Inflammatory macrophage (primary cell): Measurements from ENCODE around the gene ERGIC1.

Experiments used
- DNase-seq, 2 donors: peaks; one replicate each; pipeline ENCODE4 v3.0.0-alpha.2; 2020 to 2022

The ERGIC1 gene

DNA sequence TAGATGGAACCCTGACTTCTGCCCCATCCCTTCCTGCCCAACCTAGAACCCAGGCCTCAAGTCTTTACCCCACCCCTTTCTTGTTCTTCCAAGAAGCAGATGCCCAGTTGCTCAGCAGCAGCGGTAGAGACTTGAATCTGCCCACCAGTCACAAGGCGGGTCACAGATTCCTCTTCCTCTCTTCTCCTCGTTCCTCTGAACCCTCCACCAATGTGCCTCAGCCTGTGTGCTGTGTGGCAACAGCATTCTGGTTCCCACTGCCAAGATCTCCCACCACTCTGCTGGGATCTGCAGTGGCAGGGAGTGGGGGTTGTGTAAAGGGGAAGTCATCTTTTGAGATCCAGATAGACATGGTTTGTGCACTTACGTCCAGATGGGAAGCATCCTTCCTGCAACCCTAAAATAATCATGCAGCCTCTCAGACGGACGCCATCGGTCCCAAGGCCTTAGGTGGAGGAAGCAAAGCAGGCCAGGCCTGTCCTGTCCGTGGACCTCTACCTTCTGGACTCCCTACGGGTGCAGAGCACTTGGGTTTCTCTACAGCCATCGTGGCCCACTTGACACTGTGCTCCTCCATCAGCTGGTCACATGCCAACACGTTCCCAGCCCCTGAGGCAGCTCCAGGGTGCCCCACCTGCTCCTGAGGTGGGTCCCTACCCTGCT lies 117.5 kb downstream of the ERGIC1 start:
- DNase-seq = peak; percentile 68 to 90

DNA sequence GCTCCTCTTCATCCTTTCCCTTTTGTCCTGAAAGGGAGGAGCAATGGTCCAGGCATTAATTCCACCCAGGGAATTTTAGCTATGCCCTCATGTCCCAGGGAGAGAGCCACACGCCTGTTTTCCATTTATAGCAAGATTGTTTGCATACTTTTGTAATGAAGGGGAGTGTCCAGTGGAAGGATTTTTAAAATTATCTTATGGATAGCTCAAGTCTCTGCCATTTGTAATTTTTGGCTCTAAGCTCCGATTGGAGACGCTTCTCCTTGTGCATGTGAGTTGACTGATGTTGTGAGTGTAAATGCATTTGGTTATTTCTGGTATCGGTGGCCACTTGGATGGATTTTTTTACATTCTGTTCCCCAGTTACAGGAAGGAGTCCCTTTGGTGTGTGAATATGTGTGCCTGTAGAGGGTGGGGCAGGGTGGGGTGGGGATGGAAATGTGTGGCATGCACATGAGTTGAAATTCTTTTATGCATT lies 118.0 kb downstream of the ERGIC1 start:
- no peak for DNase-seq

DNA sequence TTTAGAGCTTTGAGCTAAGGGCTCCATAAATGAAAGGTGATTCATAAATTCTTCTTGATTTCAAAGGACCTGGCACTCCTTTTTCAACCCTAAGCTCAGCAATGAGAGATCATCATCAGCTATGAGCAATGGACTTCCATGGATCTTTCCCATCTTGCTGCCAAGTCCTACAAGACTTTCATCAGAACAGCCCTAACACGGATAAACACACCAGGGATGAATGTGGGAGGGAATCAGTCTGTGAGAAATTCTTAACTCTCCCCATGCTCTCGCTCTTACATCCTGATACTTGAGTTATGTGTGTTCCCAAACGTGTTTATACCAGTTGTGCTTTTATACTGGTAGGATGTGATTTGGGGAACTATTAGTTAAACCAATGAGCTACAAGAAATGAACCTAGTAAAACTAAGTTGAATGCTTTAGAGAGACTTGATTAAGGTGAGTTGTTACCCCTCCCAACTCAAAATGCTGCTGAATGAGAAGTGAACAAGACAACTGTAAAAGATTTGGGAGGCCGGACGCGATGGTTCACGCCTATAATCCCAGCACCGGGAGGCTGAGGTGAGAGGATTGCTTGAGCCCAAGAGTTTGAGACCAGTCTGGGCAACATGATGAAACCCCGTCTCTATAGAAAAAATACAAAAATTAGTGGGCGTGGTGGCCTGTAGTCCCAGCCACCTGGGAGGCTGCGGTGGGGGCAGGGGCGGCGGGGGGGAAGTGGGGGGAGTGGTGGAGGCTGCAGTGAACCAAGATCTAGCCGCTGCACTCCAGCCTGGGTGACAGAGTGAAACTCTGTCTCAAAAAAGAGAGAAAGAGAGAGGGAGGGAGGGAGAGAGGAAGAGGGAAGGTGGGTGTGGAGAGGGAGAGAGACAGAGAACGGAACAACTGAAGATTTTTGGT lies 120.0 kb downstream of the ERGIC1 start:
- no peak for DNase-seq

DNA sequence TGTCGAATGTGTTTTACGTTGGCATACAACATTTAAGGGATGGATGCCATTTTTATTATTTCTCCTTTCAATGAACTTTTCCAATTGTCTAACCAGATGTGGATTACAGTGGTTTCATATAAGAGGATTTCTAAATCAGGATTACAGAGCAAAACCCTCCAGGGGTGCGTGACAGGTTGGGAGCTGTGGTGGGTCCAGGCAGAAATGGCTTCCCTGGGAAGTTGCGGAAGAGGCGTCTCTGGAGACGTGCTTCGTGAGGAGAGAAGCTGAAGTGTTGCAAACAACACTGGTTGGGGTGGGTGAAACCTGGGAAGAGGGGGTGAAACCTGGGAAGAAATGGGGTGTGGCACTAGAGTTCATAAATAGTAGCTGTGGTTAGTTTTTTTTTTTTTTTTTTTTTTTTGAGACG lies 120.7 kb downstream of the ERGIC1 start:
- DNase-seq = no peak

DNA sequence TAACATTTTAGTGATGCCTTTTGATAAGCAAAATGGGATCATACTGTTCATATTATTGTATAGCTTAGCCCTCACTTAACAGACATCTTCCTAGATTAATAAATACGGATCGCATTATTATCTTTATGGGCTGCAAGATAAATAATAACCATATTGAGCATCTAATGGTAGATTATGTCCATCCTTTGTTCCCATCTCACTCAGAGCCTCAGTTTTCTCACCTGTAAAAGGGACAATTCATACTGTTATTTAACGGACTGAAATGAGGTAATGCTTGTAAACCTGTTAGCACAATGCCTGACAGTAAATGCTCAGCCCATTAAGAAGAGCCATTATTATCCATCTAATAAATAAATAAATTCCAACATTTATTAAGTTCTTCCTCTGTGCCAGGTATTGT lies 122.2 kb downstream of the ERGIC1 start:
- no peak for DNase-seq

DNA sequence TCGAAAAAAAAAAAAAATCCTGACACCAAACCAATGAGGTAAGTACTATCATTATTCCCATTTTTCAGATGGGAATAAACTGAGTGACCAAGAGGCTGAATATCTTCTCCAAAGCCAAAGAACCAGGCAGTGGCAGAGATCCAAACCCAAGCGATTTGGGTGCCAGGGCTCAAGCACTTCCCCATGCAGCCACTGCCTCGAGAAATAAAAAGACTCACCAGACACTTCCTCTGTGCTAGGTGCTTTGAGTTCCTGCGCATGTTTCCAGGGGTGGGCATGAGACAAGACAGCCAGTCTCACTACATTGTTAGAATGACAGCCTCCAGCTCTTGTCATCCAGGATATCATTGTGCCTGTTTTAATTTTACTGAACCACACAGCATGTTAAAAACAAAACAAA lies 122.9 kb downstream of the ERGIC1 start:
- DNase-seq = peak; percentile 16 to 42

DNA sequence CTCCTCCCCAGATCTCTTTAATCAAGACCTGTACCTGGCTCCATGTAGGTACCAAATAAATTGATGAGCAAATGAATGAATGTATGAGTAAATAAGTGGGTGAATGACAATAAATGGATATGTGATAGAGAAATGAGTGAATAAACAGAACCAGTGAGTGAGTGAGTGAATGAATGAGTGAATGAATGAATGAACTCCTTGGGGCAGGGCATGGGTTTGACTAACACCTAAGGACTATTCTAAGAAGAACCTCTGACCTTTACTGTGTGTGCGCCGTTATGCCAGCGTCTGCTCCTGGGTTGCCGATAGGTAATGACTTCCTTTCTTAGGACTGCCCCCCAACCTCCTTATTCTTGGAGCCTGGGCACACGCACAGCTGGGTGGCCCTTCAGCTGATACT lies 123.4 kb downstream of the ERGIC1 start:
- DNase-seq = no peak

DNA sequence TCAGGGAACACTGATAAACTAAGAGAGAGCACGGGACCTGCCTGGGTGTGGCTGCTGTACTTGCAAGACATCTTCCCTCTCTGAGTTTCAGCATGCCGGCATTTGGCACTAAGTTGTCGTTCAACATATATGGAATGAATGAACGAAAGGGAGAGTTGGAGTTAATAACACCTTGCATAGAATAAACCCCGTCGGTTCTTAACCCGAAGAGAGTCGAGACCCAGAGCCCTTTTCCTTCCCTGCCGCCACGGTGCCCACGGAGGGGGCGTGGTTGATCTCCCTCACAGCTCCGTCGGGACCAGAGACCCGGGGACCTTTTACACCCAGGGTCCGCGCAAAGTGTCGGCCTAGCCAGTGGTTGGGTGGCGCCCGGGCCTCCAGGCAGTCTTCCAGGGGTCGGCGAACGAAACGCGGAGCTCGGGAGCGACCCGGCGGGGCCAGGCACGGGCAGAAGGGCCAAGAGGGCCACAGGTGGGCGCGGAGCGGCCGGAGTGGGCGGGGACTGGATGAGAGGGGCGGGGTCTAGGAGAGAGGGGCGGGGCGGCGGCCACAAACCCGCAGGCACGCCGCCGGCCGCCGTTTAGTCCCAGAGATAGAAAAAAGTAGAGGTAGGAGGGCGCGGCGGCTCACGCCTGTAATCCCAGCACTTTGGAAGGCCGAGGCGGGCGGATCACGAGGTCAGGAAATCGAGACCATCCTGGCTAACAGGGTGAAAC lies 124.4 kb downstream of the ERGIC1 start:
- peak; percentile 52 to 75 for DNase-seq

DNA sequence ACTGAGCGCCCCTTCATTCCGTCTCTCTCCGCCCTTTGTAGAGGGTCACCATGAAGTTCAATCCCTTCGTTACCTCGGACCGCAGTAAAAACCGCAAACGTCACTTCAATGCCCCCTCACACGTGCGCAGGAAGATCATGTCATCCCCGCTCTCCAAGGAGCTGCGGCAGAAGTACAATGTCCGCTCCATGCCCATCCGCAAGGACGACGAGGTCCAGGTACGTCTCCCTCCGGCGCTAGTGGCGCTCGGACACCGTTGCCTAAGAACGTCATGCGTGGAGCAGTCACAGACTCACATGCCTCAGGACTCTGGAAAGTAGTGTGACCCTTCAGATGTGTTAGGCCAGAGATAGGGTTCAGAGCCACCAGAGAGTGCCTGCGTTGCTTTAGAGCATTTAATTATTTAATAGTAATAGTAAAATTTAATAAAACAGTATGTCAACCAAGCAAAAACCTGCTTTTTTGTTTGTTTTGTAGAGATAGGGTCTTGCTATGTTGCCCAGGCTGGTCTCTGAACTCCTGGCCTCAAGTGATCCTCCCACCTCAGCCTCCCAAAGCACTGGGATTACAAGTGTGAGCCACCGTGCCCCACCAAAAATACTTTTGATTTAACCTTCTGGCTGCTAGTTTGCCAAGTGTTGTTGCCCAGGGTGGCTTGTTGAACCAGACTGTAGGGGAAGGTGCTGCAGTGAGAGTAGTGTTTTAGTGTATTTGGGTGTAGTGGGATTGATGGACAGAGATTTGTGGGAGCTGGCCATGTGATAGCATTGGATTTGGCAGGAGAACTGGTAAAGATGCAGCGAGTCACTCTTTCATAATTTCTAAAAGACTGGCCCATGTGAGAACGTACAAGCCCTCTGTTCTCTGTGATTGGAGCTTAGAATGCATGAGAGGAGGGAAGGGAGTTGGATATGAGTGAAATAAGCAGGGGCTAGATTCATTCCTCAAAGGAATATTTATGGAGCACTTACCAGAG lies 126.1 kb downstream of the ERGIC1 start:
- DNase-seq = peak in 1 of 2 donors; percentile 25

DNA sequence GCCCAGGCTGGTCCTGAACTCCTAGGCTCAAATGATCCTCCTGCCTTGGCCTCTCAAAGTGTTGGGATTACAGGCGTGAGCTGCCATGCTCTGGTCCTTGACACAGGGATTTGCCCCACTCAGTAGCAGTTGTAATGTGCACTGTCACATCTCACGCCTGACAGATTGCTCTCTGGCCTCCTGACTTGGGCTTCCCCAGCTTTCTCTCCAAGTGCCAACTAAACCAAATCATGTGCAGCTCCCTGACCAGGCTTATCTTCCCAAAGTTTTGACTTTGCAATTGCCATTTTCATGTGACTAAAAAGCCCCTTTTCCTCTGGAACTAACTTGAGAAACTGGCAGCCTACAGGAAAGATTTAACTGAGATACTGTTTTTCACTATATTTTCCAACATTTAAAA lies 135.9 kb downstream of the ERGIC1 start:
- peak in 1 of 2 donors; percentile 6 for DNase-seq

DNA sequence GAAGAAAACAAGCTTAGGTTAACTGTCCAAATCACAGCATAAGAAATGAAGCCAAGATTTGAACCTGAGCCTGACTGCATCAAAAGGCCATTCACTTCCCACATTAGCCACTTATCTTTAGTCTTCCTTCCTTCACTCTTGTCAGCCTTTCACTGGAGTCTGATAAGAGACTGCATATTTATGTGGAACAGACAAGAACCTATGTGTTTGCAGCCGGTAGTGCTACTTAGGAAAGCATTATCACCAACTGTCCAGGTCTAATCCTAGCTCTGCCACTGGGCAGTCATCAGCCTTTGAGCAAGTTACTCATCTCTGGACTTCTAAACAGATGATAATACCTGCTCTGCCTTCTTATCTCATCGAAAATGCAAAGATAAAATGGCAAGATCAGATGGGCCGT lies 137.4 kb downstream of the ERGIC1 start:
- DNase-seq = no peak

DNA sequence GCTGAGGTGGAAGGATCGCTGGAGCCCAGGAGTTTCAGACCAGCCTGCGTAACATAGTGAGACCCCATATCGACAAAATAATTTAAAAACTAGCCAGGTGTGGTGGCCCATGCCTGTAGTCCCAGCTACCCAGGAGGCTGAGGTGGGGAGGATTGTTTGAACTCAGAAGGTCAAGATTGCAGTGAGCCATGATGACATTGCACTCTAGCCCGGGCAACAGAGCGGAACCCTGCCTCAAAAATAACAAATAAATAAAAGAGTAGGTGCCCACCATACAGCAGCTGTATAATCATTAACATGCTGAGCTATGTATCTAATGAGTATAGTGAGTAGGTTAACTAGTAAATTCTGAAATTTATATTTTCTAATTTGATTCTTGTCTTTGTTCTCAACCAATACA lies 138.5 kb downstream of the ERGIC1 start:
- DNase-seq = no peak

DNA sequence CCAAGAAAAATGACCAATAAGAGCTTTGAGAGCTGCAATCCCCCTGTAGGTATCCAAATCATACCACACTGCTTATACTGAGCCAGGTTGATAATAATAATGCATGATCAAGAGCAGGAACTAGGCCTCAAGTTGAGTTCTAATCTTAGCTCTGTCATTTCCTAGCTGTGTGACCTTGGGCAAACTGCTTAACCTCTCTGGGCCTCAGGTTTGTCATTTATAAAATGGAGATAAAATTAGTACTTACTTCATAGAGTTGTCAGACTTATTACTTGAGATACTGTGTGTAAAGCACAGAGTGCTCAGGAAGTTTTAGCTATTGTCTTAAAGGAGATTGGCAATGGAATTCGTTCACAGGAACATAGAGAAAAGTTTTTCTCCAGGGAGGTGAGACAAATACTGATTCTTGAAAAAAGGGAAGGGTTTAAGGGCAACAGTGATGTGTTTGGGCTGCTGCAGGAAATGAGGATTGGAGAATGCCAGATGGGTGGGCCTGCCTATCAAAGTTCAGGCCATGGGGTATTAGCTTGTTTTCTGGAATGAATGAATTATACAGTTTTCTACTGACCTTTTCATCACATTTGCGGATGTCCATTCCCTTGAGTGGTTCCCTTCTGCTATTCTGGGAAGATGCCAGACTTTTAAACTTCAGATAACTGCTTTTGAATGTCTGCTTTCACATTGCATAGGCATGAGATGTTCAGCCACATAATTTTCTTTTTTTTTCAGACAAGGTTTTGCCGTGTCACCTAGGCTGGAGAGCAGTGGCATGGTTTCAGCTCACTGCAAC lies 139.3 kb downstream of the ERGIC1 start:
- DNase-seq = no peak

DNA sequence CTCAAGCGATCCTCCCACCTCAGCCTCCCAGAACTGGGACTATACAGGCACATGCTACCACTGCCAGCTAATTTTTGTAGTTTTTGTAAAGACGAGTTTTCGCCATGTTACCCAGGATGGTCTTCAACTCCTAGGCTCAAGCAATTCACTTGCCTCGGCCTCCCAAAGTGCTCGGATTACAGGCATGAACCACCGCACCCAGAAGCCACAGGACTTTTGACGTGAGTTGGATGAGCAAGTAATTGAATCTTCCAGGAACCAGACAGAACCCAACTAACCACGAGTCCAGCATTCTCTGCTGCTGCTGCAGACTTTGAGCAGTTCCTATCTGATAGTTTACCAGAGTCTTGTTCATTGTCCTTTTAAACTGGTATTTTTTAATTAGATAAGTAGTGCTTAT lies 139.9 kb downstream of the ERGIC1 start:
- DNase-seq = no peak

DNA sequence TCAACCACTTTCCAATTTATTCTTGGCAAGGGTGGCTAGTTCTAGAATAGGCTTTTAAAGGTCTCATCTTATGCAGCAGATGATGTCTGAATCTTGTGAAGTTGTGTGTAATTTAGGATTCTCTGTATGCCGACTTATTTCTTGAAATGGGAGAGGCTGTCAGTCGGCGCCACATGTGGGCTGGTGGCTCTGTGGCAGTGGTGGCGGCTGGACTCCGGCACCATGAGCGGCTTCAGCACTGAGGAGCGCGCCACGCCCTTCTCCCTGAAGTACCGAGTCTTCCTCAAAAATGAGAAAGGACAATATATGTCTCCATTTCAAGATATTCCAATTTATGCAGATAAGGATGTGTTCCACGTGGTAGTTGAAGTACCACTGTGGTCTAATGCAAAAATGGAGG lies 141.2 kb downstream of the ERGIC1 start:
- no peak for DNase-seq

DNA sequence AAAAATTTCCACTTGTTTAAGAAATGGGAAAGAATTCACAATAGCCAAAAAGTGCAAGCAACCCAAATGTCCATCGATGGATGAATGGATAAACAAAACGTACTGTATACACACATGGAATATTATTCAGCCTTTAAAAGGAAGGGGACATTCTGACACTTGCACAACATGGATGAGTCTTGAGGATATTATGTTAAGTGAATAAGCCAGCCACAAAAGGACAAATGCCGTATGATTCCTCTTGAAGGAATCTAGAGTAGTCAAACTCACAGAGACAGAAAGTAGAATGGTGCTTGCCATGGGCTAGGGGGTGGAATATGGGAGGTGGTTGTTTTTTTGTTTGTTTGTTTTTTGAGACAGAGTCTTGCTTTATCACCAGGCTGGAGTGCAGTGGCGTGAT lies 145.7 kb downstream of the ERGIC1 start:
- DNase-seq = no peak

DNA sequence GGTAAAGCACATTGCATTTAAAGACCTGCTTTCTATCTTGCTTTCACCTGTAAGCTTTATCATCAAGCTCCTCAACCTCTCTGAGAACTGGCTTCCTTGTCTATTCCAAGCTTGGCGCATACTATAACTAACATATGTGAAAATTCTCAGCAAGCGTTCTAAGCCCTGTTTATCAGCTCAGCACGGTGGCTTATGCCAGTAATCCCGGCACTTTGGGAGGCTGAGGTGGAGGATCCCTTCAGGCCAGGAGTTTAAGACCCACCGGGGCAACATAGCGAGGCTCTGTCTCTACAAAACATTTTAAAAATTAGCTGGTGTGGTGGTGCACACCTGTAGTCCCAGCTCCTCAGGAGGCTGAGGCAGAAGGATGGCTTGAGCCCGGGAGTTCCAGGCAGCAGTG lies 147.9 kb downstream of the ERGIC1 start:
- DNase-seq = no peak

DNA sequence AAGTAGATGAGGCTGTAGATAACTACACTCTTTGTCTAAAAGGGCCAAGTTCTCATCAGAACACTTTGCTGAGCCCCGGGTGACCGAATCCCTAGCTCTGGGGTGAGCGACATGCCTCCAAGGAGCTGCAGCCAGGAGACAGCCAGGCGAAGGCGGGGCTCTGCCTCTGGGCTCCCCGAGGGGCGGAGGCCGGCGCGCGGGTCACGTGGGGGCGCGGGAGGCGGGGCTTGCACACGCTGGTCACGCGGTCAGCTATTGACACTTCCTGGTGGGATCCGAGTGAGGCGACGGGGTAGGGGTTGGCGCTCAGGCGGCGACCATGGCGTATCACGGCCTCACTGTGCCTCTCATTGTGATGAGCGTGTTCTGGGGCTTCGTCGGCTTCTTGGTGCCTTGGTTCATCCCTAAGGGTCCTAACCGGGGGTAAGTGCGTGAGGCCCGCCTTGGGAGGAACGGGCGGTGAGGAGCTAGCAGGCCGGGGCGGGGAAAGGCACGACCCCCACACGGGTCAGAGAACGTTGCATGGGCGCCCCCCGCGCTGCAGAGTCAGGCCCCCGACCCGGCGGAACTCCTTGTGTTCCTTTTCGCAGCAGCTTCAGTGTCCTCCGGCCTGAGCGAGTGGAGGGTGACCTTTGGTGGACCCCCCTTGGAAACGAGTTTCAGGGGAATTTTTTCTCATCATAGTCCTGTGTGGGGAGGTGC lies 149.6 kb downstream of the ERGIC1 start, which contains the start of gene ATP6V0E1:
ATP6V0E1 (plus strand) TSS at position 230 of the 702 bp plus-strand sequence; CDS start at position 320, 90 bp downstream.
- DNase-seq = peak; percentile 94 to 95

DNA sequence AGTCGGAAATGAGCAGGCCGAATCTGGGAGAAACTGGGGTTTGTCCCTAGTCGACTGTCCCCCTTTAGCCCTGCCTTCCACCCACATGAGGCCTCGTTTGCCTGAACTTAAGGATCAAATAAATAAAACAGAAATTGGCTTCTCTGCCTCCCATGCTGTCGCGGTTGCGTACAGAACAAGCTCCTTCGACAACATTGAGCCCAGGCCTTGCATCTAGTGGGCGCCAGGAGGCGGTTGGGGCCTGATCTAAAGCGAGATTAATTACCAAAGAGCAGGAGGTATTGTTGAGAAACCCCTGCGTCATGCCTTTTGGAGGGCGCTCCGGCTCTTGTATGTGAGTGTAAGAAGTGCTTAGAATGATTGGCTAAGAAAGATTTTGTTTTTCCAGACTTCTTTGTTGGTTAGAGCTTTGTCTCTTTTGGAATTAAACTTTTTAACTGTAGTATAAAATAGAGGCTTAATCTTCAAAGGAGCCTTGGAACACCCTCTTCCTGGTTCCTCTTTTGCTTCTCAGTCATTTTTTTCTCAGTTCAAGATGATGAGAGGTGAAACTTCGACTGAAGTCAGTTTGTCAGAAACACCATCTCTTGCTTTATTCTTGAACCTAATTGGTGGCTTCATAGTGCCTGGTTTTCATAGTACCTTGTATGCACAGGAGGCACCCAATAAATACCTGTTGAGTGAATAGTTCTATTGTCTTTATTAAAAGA lies 150.3 kb downstream of the ERGIC1 start:
- DNase-seq = peak; percentile 85 to 90

DNA sequence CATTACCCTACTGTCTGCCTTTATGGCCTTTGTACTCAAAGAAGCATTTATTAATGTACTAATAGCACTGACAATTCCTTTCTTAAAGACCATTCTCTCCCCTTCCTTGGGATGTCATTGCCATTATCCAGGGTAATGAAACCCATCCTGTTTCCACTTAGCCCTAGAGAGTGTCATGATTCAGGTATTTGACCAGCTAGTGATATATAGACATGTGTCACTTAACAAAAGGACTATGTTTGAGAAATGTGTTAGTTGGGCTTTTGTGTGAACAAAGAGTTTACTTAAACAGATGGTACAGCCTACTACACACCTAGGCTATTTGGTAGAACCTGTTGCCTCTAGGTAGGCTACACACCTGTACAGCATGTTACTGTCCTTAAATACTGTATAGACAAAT lies 151.5 kb downstream of the ERGIC1 start:
- DNase-seq = no peak
